VCaP (cell line): Measurements from ENCODE around the gene MFSD12.

Experiments used
- H3K27ac ChIP-seq: fragments of 450-650 bp; 2 replicates; pipeline ENCODE4 v1.5.1; 2017
- CTCF ChIP-seq: fragments of 450-650 bp; conservative IDR thresholded peaks from 2 replicates; pipeline ENCODE4 v1.5.1; 2017; ENCODE audit warnings: mild to moderate bottlenecking, moderate library complexity

MFSD12 gene

GRCh38 chr19:3515891-3516422, 41.4 kb downstream of the MFSD12 start:
- no peak overlapping the region for H3K27ac ChIP-seq
- TF ChIP-seq CTCF: no peak

GRCh38 chr19:3514930-3515329, 42.5 kb downstream of the MFSD12 start:
- H3K27ac ChIP-seq: no peak overlapping the region
- no peak for TF ChIP-seq CTCF

DNA sequence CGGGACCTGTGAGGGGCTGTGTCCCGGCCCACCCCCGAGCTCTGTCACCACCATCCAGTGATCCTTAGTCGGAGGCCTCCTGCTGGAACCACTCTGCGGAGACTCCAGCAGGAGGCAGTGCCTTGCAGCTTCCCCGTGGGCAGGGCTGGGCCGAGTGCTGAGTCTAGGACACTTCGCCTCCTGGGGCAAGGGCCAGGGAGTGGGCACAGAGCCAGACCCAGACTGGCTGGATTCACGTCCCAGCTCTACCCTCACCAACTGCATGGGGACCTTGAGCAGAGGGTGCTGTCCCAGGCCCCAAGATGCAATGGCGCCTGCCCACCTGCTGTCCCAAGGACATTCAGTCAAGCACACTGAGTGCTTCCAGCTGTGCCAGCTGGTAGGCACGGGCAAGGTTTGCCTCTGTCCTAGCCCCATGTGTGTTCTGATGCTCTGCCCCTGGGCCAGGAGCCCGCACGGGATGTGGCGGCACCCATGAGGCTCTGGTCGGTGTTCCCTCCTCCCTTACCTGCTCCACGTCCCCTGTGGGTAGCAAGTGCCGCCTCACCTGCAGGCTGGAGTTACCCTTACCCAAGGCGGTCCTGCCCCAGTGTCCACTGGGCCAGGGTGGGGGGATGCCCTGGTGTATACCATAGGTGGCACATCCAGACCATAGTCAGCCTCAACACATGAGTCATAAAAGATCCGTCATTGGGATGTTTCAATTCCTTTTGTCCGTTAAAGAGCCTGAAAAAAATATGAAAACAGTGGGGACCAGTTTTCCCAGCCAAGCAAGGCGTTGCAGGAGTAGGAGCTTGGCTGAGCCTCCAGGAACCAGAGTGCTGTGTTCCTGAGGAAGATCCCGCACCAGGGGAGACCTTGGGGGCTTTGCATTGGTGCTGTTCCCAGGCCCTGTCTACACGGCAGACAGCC, 43.9 kb downstream of the MFSD12 start:
- H3K27ac ChIP-seq: no peak overlapping the region
- no peak for TF ChIP-seq CTCF

GRCh38 chr19:3512562-3513228, 44.7 kb downstream of the MFSD12 start:
- TF ChIP-seq CTCF: no peak
- H3K27ac ChIP-seq: no peak overlapping the region

GRCh38 chr19:3511506-3512251, 45.7 kb downstream of the MFSD12 start:
- no peak for TF ChIP-seq CTCF
- H3K27ac ChIP-seq: no peak overlapping the region

- no peak for TF ChIP-seq CTCF
Measured at GRCh38 chr19:3510727-3511126, 46.7 kb downstream of the MFSD12 start.

DNA sequence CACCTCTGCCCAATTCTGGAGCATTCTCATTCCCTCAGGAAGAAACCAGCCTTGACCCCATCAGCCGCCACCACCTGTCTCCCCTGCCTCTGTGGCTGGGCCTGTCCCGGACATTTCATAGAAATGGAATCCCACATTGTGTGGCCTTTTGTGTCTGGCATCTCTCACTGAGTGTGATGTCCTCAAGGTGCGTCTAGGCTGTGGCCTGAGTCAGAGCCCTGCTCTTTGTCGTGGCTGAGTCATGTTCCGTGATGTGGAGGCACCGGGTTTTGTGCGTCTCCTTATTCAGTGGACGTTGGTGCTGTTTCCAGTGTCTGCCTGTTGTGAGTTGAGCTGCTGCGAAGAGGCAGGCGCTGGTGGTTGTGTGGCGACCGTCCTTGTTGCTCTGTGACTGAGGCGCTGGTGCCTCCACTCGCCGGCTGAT, 47.8 kb downstream of the MFSD12 start:
- no peak for TF ChIP-seq CTCF
- H3K27ac ChIP-seq: no peak overlapping the region

More at GRCh38 chr19:3510727-3511126, 46.7 kb downstream of the MFSD12 start:
- H3K27ac ChIP-seq: no peak overlapping the region
